ENCODE results near the gene TECTB.
"Not testable (repeated sequence)": the region's sequence is repeated elsewhere in the genome, so short reads cannot be mapped to it uniquely, and the experiment has no call there.

TECTB gene

DNA sequence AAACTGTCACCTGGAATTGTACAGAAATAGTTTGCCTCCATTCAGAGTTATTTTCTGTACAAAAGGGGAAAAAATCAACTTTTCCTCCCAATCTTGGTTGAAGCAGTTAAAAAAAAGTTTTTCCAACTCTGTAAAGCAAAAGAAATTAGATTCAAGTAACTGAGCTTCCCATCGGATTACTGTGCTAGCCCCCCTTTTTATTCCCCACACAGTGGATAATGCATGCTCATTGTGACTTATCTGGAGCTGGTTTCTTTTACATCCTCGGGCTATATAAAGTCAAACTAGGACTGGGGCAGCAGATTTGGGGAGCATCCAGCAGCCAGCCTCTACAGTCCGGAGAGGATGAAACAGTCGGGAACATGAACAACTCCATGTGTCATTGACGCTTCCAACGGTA, at the start of gene TECTB:
Gene TECTB, plus strand, starts transcription at position 301 of the 400 bp plus-strand sequence. CDS start 335 bp downstream, outside the sequence.
- no peak for DNase-seq

DNA sequence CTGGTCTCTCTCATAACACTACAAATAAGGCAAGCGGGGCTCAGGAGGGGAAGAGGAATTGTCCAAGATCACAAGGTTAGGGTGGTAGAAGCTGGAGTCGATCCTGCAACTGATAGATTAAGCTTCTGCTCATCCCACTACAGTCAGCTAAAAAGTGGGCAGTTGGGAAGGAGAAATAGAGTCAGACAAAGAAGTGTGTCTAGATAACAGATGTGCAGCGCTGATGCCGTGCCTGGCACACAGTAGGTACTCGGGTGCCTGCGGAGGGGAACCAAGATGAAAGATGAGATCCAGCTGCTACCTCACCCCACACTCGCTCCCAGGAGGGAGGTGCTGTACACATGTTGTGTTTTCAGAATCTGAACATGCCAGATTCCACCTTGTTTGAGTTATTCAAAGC, 48.1 kb upstream of the TECTB start:
- no peak for DNase-seq

DNA sequence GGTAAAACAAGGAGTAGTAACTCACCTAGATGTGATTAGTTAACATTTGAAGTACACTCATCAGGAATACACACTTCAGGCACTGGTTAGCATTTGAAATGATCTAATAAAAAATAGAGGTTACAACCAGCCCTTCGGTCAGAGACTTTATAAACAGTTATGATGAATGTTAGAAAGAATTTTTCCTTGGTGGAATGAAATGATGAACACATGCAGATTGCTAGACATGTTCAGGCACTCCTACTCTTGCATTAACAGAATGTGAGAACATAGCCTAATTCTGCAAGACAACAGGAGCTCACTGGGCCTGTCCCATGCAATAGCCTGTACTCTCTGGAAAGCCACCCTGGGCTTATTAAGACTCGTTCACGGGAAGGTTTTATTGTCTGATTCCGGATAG, 47.3 kb upstream of the TECTB start:
- DNase-seq, result no peak

DNA sequence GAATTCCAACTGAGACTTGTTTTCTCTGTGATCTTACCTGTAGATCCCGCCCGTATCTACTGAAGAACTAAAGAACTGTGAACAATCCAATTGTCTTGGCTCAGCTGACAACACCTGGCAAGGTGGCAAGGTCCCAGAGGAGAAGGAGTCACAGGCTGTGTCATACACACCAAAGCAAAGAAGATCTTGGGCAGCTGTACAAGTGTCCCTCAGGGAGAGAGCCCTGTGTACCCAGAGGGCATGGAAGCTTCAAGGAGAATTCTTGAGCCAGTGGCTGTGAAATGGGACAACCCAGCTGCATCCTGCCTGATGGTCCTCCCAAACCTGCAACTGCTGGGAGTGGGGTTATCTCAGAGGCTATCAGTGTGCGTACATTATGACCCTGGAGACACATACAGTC, 46.7 kb upstream of the TECTB start:
- no peak for DNase-seq

GRCh38 chr10:112239347-112239746, 43.9 kb upstream of the TECTB start:
- DNase-seq, result no peak

GRCh38 chr10:112240441-112240840, 42.8 kb upstream of the TECTB start:
- DNase-seq, result no peak

DNA sequence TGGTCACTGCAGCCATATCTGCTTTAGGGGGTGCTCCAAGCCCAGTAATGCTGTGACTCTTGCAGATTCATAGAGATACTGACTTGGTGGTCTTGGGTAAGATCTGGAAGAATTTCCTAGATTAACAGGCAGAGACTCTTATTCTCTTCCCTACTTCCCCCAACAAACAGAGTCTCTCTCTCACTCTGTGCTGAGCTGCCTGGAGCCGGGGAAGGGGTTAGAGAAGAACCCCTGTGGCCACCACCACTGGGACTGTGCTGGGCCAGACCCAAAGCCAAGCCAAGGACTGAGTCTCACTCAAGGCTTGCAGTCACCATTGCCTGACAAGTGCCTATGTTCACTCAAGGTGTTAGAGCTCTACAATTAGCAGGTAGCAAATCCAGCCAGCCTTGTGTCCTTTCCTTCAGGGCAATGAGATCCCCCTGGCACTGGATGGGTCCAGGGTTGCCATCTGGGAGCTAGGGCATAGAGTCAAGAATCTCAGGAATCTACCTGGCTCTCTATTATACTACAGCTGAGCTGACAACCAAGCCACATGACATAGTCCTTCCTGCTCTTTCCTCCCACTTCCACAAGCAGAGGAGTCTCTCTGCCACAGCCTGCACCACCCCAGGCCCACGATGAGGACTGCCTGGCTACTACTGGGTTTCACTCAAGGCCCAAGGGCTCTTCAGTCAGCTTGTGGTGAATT, 41.4 kb upstream of the TECTB start:
- no peak for DNase-seq

- DNase-seq, result no peak
Measured at GRCh38 chr10:112242769-112243168, 40.4 kb upstream of the TECTB start.

DNA sequence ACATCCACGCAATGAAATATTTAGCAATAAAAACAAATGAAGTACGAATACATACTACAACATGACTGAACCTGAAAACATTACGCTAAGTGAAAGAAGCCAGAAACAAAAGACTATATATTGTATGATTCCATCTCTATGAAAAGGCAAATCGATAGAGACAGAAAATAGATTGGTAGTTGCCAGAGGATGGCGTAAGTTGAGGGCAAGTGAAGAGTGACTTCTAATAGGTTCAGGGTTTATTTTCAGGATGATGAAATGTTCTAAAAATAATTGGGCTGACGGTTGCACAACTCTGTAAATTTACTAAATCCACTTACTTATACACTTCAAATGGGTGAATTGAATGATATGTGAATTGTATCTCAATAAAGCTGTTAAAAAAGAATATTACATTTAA, 39.5 kb upstream of the TECTB start:
- DNase-seq, result no peak

DNA sequence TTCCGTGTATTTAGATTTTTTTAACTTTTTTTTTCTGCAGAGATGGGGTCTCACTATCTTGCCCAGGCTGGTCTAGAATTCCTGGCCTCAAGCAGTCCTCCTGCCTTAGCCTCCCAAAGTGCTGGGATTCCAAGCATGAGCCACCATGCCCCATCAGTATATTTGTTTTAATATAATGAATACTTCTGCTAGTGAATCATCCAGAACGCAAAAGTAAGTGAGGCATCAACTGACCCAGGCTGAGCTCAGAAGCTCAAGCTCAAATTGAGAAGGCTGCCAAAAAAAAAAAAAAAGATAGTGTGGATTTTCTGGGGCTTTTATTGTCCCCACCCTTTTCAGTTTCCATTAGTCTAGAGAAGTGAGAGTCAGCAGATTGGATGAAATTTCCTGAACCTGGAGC, 39.0 kb upstream of the TECTB start:
- DNase-seq, result no peak

DNA sequence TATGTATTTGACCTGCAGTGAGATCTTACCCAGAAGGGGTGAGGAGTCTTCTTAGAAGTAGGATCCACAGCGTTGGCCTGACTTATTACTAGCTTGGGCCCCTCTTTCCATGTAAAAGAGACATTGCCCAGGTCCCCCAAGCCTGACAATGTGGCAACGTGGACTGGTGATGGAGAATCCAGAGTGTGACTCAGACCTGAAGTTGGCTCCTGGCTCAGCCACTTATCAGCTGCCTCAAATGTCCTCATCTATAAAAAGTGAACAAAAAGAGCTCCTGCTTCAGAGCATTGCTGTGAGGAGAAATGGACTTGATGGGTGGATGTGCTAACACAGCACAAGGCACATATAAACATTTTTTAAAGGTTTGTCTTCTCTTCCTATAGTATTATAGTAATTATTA, 35.4 kb upstream of the TECTB start:
- DNase-seq, result no peak

- DNase-seq, result no peak
Measured at GRCh38 chr10:112248584-112249295, 34.5 kb upstream of the TECTB start.

GRCh38 chr10:112249722-112250121, 33.5 kb upstream of the TECTB start:
- DNase-seq, result no peak

DNA sequence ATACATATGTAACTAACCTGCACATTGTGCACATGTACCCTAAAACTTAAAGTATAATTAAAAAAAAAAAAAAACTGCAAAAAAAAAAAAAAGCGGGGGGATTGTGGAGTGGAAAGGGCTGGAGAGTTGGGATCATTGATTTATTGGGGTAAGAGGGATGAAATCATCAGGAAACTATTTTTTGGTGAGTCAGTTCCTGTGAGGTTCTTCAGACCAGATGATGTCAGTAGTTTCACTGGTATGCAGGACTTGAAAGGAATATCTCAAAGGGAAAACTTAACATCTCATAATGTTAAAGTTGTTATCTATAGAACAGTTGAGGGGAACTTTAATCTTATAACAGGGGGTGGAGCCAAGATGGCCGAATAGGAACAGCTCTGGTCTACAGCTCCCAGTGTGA, 32.6 kb upstream of the TECTB start:
- no peak for DNase-seq

DNA sequence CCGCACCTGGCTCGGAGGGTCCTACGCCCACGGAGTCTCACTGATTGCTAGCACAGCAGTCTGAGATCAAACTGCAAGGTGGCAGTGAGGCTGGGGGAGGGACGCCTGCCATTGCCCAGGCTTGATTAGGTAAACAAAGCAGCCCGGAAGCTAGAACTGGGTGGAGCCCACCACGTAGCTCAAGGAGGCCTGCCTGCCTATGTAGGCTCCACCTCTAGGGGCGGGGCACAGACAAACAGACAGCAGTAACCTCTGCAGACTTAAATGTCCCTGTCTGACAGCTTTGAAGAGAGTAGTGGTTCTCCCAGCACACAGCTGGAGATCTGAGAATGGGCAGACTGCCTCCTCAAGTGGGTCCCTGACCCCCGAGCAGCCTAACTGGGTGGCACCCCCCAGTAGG, 32.0 kb upstream of the TECTB start:
- not testable (repeated sequence) for DNase-seq

GRCh38 chr10:112258407-112258806, 24.8 kb upstream of the TECTB start:
- DNase-seq, result no peak

GRCh38 chr10:112259688-112260087, 23.5 kb upstream of the TECTB start:
- no peak for DNase-seq

DNA sequence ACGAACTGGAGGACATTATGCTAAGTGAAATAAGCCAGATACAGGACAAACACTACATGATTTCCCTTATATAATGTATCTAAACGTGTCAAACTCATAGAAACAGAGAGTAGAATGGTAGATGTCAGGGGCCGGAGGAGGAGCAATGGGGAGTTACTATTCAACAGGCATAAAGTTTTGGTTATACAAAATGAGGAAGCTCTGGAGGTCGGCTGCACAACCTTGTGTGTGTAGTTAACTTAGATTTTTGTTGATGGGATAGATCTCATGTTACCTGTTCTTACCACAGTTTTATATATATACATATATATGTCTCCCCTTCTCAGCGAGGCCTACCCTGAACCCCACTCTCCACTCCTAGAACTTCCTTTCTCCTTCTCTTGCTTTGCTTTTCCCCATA, 22.4 kb upstream of the TECTB start:
- DNase-seq, result no peak

GRCh38 chr10:112261281-112261822, 21.8 kb upstream of the TECTB start:
- DNase-seq, result no peak

- DNase-seq, result no peak
Measured at GRCh38 chr10:112262546-112262945, 20.7 kb upstream of the TECTB start.

DNA sequence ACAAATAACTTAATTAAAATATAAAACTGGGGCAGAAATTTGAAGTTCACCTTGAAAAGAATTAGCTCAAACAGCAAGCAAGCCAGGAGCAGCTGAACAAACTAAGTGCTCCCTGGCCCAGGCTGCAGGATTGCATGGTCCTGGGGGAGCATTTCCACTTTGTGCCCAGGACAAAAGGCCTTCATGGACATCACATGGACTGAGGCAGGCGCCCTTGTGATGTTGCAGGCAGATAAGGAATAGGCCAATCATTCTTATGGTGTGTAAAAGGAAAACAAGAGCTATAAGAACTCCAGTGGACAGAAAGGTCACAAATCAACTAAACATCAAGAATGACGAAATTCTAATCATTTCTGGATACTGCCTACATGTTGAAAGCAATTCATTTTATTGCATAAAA, 17.5 kb upstream of the TECTB start:
- DNase-seq, result no peak

DNA sequence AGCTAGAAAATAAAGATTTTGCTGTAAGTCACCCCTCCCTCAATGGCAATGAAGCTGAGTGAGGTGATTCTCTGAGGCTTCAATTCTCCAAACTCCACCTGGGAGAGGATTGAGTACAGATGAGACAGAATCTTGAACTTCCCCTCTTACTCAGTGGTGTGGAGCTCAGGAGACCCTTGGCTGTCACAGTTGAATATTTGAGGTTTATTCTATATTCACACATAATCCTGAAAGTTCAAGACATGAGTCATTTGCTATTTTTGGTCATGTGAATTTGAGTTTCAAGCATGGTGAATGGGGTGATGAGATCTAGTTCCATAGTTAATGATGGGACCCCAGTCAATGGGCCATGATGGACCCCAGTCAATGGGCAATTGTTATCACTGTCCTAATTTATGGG, 13.9 kb upstream of the TECTB start:
- DNase-seq, result no peak

- no peak for DNase-seq
Measured at GRCh38 chr10:112271982-112272381, 11.2 kb upstream of the TECTB start.

DNA sequence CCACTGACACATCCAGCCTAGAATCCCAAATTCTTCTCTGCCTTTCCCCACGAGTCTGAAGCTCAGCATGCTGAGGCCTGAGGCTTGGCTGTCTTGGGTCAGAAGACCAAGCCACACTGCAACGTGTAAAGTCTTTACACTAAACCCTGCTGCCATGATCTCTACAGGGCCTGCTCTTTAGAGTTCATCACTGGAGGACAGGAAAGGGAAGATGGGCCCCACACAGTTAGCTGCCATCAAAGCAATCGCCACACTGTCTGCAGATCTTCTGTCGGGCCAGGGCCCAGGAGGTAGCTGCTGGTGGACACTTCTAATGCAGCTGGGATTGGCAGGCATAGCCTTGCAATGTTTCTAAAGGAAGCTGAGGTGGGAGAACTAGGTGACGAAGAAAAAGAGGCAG, 8.4 kb upstream of the TECTB start:
- DNase-seq, result no peak
